OCI-M2 (cell line): ENCODE measurements around the gene ZNF431.
"Not testable (repeated sequence)": the region's sequence is repeated elsewhere in the genome, so short reads cannot be mapped to it uniquely, and the experiment has no call there.

Experiments used
- DNase-seq: peaks from one replicate; lab custom pipeline; 2025; ENCODE audit not compliant: unreplicated experiment; lab: John Stamatoyannopoulos, UW

The ZNF431 gene

DNA sequence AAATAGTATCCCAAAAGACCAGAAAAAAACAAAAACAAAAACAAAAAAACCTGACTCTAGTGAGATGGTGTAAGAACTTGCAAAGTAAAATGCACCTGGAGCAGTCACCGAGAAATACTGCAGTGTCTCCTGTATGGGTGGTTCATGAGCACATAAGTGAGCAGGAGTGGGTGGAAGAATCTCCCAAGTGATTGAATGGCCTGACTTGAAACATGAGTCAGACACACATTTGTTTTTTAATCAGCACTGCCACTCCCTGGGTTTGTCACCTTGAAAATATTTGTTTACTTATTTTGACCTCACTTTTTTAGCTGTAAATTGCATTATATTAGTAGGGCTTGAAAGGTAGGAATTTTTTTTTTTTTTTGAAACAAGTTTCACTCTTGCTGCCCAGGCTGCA, 2.0 kb downstream of the ZNF431 start:
- no peak for DNase-seq

GRCh38 chr19:21147540-21147939, 5.7 kb downstream of the ZNF431 start:
- DNase-seq, result no peak

GRCh38 chr19:21148681-21149080, 6.8 kb downstream of the ZNF431 start:
- no peak for DNase-seq

DNA sequence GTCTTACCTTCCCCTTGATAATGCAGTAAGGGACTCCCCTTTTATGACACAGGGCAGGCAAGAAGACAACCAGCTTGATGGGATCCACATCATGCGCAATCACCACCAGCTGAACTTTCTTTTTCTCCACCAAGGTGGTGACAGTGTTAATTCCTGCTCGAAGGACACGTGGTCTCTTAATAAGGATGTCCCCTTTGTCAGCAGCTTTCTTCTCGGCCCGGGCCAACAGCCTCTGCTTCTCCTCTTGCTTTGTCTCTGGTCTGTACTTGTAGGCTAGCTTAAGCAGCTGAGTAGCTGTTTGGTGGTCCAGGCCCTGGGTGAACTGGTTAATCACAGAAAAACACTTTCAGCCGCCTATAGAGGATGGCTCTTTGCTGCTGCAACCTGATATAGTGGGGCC, 8.0 kb downstream of the ZNF431 start:
- DNase-seq, result no peak

GRCh38 chr19:21151460-21151859, 9.6 kb downstream of the ZNF431 start:
- DNase-seq, result no peak

DNA sequence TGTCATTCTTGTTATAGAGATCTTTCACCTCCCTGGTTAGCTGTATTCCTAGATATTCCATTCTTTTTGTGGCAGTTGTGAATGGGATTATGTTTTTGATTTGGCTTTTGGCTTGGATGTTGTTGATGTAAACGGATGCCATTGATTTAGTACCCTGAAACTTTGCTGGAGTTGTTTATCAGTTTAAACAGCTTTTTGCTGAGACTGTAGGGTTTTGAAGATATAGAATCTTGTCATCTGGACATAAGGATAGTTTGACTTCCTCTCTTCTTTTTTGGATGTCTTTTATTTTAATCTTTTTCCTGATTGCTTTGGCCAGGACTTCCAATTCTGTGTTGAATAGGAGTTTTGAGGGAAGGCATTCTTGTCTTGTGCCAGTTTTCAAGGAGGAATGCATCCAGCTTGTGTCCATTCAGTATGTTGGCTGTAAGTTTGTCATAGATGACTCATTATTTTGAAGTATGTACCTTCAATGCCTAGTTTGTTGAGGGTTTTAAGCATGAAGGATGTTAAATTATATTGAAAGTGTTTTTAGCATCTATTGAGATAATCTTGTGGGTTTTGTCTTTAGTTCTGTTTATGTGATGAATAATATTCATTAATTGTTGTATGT, 16.8 kb downstream of the ZNF431 start:
- no peak for DNase-seq

DNA sequence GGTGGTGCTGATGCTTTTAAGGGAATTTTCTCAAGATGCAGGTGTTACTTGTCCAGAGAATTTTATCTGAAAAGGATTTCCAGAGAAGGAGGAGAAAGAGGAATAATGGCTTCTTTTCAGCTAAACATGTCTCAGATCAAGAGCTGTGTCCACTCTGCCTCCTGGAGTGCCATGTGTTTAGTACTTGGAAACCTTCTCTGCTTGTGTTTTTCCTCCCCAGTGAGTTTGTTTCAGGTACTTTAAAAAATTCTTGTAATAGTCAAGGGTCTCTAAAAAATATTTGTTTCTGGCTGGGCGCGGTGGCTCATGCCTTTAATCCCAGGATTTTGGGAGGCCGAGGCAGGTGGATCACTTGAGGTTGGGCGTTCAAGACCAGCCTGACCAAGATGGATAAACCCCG, 22.7 kb downstream of the ZNF431 start:
- no peak for DNase-seq

DNA sequence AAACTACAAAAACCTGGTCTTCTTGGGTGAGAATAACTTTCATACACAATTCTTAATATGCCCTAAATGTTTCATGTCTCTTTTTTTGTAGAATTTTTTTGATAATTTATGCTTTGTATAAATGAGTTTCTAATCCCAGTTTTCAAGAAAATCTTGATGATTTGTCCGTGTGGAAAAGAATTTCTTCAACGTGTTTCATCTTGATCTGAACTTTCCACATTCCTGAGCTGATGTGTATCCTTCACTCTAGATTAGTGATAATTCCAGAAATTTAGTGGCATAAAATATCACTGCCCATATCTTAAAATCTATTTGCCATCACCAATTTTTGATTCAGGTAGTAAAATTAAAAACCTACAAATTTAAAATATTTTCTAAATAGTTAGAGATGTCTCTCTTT, 24.6 kb downstream of the ZNF431 start:
- no peak for DNase-seq

GRCh38 chr19:21197590-21198295, 55.9 kb downstream of the ZNF431 start:
- DNase-seq, result no peak

GRCh38 chr19:21202865-21203494, 61.1 kb downstream of the ZNF431 start:
- no peak for DNase-seq

DNA sequence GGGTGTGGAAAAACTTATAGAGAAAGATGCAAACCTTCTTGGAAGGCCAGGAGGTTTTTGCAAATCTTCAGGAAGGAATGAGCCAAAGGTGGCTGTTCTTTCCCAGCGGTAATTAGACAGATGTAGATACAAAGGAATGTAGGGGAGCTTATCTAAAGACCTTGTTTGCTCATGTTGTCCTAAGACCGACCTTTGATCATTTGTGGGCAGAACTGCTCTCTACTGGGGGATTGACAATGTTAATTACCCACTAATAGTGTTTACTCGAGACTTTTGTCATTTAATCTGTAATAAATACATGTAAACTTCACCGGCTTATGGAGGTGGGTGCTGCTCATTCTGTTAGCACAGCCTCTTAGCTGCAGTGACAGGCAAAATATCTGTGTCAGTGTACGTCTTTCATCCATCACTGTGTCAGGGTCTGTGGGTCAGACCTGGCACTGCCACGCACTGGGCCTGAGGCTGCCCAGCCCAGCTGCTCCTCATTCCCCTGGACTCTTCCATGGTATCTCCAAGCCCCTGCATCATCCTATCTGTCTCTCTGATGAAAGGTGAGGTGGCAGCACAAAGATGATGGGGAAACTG, 68.3 kb downstream of the ZNF431 start:
- DNase-seq, result no peak

DNA sequence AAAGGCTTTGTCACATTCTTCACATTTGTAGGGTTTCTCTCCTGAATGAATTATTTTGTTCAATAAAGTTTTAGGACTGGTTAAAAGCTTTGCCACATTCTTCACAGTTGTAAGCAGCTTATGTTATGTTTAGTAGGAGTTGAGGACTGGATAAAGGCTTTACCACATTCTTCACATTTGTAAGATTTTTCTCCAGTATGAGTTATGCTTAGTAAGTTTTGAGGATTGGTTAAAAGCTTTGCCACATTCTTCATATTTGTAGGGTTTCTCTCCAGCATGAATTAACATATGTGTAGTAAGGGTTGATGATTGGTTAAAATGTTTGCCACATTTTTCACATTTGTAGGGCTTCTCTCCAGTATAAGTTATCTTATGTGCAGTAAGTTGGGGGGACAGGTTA, 79.9 kb downstream of the ZNF431 start:
- DNase-seq, result no peak

GRCh38 chr19:21229938-21230337, 88.1 kb downstream of the ZNF431 start:
- not testable (repeated sequence) for DNase-seq

DNA sequence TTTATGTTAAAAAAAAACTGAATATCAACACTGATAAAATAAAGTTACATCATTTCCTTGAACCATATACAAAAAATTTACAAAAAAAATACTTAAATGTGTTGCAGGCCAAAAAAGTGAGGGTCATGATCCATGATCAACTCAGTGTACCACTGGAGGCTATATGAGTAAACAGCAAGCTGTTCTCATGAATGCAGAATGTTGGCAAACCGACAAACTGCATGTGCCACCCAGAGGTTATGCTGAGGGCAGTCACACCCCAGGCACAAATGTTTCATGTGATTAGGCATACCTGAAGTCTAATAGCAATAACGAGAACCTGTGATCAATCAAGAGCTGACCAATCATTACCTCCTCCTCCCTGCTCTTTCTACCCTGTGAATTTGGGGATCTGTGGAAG, 91.9 kb downstream of the ZNF431 start:
- no peak for DNase-seq

GRCh38 chr19:21236751-21237150, 94.9 kb downstream of the ZNF431 start:
- DNase-seq, result not testable (repeated sequence)

GRCh38 chr19:21238670-21239069, 96.8 kb downstream of the ZNF431 start:
- DNase-seq, result no peak
